HTR-8/SVneo (cell line): ENCODE results near the gene ILRUN.
"Not testable (repeated sequence)": the region's sequence is repeated elsewhere in the genome, so short reads cannot be mapped to it uniquely, and the experiment has no call there.

Experiments used
- DNase-seq: peaks from one replicate; pipeline ENCODE4 v3.0.0; 2011; ENCODE audit warnings: low spot score, mixed read lengths; ENCODE audit not compliant: insufficient read length
- FAIRE-seq: peaks from 2 replicates; lab custom pipeline; 2011; peaks lifted over from hg19 to GRCh38; lab: Jason Lieb, UNC

Gene ILRUN

DNA sequence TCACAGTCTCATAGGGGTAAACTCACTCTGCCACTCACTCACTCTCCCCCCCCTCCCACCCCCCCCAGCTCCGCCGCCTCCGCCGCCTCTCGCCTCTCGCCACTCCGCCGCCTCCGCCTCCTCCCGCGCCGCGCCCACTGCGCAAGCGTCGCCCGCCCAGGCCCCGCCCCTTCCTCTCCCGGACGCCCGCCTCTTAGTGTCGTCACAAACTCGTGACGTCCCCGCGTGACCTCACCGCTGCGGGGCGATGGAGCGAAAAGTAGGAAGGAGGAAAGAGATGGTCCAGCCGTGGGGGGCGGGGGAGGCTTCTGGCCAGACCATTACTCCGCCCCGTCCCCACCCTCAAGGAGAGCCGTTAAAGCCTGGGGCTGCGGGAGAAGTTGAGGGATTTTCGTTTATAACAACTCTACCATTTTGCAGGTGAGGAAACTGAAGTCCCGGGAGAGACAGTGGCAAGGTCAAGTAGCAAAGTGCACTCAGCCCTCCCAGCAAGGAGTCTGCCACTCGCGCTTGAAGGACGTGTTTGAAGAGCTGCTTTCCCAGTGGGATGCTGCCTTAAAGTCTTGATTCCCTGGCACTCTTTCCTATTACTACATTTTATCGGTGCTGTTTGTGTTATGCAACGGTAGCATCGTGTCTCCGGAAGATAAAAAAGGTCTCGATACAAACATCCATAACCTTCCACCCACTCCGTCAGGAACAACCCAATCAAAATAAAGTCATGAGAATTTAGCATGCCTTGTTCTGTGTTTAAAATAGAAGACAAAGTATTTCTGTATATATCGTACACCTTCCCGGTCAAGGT is at the start of gene ILRUN:
ILRUN (minus strand) TSS at position 29 of the 805 bp plus-strand sequence. CDS start 164 bp downstream, outside the sequence.
- DNase-seq = peak; percentile 93
- FAIRE-seq = peak; percentile 49

DNA sequence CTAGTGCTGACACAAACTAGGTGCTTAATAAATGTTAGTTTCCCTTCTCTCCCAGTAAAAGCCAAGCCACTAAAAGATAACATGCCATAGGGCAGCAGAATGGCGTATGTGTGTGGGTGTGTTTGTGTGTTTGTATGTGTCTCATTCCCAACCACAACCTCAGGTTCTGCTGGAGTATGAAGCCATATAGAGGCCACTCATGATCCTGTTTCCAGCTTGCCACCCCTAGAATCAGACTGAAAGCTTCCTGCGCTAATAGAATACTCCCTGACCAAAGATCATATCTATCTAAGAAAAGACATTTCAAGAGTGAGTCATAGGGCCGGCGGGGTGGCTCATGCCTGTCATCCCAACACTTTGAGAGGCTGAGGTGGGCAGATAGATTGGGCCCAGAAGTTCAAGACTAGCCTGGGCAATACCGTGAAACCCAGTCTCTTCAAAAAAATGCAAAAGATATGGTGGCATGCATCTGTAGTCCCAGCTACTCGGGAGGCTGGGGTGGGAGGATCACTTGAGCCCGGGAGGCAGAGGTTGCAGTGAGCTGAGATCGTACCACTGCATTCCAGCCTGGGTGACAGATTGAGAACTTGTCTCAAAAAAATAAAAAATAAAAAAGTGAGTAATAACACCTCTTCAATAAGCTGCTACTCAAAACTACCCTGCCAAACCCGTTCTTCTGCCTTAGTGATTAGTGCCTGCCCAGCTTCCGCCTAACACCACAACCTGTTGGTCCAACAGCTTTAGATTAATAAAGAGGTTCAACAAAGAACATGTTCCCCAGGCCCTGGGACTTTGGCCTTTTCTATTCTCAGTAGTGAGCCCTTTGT is 48.9 kb upstream of the ILRUN start:
- DNase-seq = peak; percentile 66
- no peak for FAIRE-seq

- not testable (repeated sequence) for FAIRE-seq, DNase-seq
Measured at GRCh38 chr6:34744294-34744647, 47.7 kb upstream of the ILRUN start.

- FAIRE-seq = no peak
- DNase-seq = no peak
Measured at GRCh38 chr6:34743625-34744293, 47.2 kb upstream of the ILRUN start.

DNA sequence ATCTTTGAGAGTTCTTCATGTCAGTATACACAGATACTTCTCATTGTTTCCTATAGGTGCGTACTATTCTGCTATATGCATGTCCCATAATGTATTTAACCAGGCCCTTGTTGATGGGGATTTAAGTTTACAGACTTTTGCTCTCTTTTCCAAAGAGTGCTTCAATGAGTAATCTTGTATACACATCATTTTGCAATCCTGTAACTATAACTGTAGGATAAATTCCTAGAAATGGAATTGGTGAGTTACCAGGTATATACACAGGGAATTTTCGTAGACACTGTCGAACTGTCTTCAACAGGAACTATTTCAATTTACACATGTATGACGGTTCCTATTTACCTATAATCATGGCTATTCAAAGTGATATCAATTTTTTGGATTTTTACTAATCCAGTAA is 45.5 kb upstream of the ILRUN start:
- no peak for DNase-seq
- FAIRE-seq = no peak

GRCh38 chr6:34736823-34737222 is 40.3 kb upstream of the ILRUN start:
- DNase-seq (no peak), FAIRE-seq (no peak)

DNA sequence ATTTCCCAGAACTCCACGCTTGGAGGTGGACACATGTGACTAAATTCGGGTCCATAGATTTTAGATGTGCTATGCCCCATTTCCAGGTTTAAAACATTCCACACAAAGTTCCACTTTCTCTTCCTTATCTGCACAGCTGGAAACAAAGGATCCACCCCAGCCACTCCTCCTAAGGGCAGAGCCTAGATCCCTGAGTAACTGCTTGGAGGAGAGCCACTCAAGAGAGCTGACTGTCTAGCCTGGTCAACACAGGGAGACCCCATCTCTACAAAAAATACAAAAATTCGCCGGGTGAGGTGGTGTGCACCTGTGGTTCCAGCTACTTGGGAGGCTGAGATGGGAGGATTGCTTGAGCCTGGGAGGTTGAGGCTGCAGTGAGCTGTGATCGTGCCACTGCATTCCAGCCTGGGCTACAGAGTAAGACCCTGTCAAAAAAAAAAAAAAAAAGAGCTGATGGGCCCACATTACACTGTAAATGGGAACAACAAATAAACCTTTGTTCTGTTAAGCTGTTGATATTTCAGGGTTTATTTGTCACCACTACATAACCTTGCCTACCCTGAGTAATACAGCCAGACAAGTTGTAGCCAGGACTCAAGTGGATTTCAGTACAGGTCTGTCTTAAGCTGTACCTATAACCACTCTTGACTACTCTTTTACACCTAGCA is 35.0 kb upstream of the ILRUN start:
- FAIRE-seq (no peak), DNase-seq (no peak)

GRCh38 chr6:34729631-34730470 is 33.3 kb upstream of the ILRUN start:
- FAIRE-seq = peak; percentile 48
- DNase-seq = no peak

- no peak for FAIRE-seq
- DNase-seq = no peak
Measured at GRCh38 chr6:34726055-34726454, 29.5 kb upstream of the ILRUN start.

GRCh38 chr6:34723203-34723602 is 26.6 kb upstream of the ILRUN start:
- DNase-seq (no peak), FAIRE-seq (no peak)

DNA sequence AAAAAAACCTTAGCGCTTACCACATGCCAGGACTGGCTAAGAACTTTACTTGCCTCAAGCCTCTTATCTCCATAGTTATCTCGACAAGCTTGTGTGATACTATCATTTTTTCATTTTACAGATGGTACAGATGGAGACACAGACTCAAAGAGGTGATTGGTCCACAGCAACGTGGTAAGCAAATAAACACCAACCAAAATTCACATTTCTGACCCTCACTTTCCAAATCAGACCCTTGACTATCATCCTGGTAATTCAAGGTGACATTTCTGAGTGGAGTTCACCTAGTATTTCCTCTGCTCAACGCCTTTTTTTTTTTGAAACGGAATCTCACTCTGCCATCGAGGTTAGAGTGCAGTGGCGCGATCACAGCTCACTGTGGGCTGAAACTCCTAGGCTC is 25.9 kb upstream of the ILRUN start:
- no peak for FAIRE-seq

DNA sequence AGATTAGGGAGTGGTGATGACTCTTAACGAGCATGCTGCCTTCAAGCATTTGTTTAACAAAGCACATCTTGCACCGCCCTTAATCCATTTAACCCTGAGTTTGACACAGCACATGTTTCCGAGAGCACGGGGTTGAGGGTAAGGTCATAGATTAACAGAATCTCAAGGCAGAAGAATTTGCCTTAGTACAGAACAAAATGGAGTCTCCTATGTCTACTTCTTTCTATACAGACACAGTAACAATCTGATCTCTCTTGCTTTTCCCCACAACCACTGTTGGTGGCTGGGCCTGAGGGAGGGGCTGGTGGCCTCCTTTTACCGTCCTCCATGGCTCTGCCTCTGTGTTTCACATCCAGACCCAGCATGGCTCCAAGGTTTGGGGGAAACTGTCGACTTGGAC is 23.6 kb upstream of the ILRUN start:
- DNase-seq, FAIRE-seq: not testable (repeated sequence)

More for the DNA sequence above, 25.9 kb upstream of the ILRUN start:
- DNase-seq = no peak

- FAIRE-seq, DNase-seq: not testable (repeated sequence)
Measured at GRCh38 chr6:34719646-34720045, 23.1 kb upstream of the ILRUN start.

- FAIRE-seq (no peak), DNase-seq (no peak)
Measured at GRCh38 chr6:34718976-34719375, 22.4 kb upstream of the ILRUN start.

DNA sequence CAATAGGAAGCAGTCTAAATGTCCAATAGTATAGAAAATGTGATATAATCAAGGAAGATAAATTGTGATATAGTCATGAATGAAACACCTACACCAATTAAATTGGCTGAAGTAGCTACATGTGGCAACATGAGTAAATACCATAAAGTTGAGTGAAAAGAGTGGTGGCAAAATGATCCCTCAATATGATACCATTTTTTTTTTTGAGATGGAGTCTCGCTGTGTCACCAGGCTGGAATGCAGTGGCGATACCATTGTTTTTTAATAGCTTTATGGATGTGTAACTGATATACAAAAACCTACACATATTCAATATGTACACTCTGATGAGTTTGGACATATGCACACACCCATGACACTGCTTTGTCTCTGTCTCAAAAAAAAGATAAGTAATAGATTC is 20.9 kb upstream of the ILRUN start:
- FAIRE-seq (no peak), DNase-seq (no peak)

- FAIRE-seq (no peak), DNase-seq (no peak)
Measured at GRCh38 chr6:34714663-34715062, 18.1 kb upstream of the ILRUN start.

- DNase-seq, FAIRE-seq: not testable (repeated sequence)
Measured at GRCh38 chr6:34712881-34713280, 16.3 kb upstream of the ILRUN start.

GRCh38 chr6:34709386-34709785 is 12.8 kb upstream of the ILRUN start:
- no peak for FAIRE-seq
- DNase-seq = no peak

DNA sequence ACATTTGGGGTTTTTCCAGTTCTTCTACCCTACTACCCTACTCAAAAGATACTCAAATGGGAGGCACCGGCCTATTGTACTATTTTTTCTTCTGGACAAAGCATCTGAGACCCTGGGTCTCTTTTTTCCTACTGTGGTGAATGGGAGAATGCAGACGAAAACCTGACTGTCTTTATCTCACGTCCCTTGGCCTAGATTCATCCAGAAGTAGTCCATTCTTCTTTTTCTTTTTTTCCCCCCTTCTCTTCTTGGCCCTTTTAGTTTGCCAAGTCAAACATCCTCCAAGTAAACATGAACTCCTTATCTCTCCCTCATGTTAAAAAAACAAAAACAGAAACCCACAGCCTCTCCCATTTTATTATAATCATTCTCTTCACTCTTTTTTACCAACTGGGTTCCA is 8.7 kb upstream of the ILRUN start:
- DNase-seq (no peak), FAIRE-seq (no peak)
